Endothelial cell of umbilical vein (primary cell): ENCODE data around the gene ATXN1L.

ENCODE experiments used
- CTCF ChIP-seq, 2 donors: IDR thresholded peaks; 1 replicate in 1 of 2; 2 replicates in 1 of 2; pipeline ENCODE4 v1.5.1; 2011; ENCODE audit warnings: low read length in 2 of 2, mild to moderate bottlenecking in 2 of 2, moderate library complexity in 2 of 2, control low read depth in 1 of 2, inconsistent platforms in 1 of 2, low read depth in 1 of 2; ENCODE audit not compliant: insufficient read depth in 1 of 2; ENCODE audit errors: extremely low read depth in 1 of 2
- EZH2 ChIP-seq: IDR thresholded peaks from 2 replicates; pipeline ENCODE4 v1.6.1; 2012; ENCODE audit warnings: borderline replicate concordance, low read depth, mild to moderate bottlenecking, moderate library complexity, low read length, inconsistent platforms; ENCODE audit not compliant: severe bottlenecking
- GATA2 ChIP-seq: IDR thresholded peaks from 2 replicates; pipeline ENCODE4 v1.7.0; 2011; ENCODE audit warnings: low read depth, mild to moderate bottlenecking, moderate library complexity, mixed read lengths, low read length; ENCODE audit not compliant: insufficient read length, insufficient read depth
- MYC ChIP-seq: IDR thresholded peaks from one replicate; pipeline ENCODE4 v1.6.1; 2011; ENCODE audit warnings: mild to moderate bottlenecking, low read depth, low read length
- POLR2AphosphoS5 ChIP-seq: IDR thresholded peaks from 2 replicates; pipeline ENCODE4 v1.6.1; 2012; ENCODE audit warnings: low read depth, mild to moderate bottlenecking, control low read depth, low read length, moderate library complexity; ENCODE audit not compliant: insufficient read depth

GRCh38 chr16:71808593-71809459, 37.0 kb upstream of the ATXN1L start, which contains the start of gene AP1G1:
- peak; percentile 40 for TF ChIP-seq POLR2AphosphoS5
- TF ChIP-seq CTCF (IDR thresholded peaks at IDR 0.05; ENCODE audit: extremely low read depth in 1 of 2, insufficient read depth in 1 of 2, low read depth in 1 of 2, low read length in 2 of 2): no peak
- TF ChIP-seq EZH2: no peak
- no peak for TF ChIP-seq GATA2
- no peak for TF ChIP-seq MYC
